ENCODE results near the gene TYMS.

The TYMS gene

DNA sequence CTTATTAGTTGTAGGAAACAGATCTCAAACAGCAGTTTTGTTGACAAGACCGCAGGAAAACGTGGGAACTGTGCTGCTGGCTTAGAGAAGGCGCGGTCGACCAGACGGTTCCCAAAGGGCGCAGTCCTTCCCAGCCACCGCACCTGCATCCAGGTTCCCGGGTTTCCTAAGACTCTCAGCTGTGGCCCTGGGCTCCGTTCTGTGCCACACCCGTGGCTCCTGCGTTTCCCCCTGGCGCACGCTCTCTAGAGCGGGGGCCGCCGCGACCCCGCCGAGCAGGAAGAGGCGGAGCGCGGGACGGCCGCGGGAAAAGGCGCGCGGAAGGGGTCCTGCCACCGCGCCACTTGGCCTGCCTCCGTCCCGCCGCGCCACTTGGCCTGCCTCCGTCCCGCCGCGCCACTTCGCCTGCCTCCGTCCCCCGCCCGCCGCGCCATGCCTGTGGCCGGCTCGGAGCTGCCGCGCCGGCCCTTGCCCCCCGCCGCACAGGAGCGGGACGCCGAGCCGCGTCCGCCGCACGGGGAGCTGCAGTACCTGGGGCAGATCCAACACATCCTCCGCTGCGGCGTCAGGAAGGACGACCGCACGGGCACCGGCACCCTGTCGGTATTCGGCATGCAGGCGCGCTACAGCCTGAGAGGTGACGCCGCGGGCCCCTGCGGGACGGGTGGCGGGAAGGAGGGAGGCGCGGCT, at the start of gene TYMS:
Gene TYMS (plus strand): TSS at position 343 of the 690 bp plus-strand sequence. CDS start 90 bp downstream, at position 433.
- no peaks in the 10 kb centered on the region for H3K27me3 ChIP-seq (ENCODE audit: insufficient read depth, poor library complexity, severe bottlenecking)
- H3K4me1 ChIP-seq (ENCODE audit: insufficient read depth, poor library complexity, severe bottlenecking), result peaks cover 5% of the 10 kb centered on the region
- peak within 1 kb of the TSS; percentile 85 for H3K27ac ChIP-seq (ENCODE audit: poor library complexity, severe bottlenecking)
- DNase-seq (ENCODE audit: low spot score), result peak; percentile 72
- ATAC-seq (ENCODE audit: low read depth), result peak; percentile 63
- TF ChIP-seq, protein P1, sequence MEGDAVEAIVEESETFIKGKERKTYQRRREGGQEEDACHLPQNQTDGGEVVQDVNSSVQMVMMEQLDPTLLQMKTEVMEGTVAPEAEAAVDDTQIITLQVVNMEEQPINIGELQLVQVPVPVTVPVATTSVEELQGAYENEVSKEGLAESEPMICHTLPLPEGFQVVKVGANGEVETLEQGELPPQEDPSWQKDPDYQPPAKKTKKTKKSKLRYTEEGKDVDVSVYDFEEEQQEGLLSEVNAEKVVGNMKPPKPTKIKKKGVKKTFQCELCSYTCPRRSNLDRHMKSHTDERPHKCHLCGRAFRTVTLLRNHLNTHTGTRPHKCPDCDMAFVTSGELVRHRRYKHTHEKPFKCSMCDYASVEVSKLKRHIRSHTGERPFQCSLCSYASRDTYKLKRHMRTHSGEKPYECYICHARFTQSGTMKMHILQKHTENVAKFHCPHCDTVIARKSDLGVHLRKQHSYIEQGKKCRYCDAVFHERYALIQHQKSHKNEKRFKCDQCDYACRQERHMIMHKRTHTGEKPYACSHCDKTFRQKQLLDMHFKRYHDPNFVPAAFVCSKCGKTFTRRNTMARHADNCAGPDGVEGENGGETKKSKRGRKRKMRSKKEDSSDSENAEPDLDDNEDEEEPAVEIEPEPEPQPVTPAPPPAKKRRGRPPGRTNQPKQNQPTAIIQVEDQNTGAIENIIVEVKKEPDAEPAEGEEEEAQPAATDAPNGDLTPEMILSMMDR (IDR thresholded peaks at IDR 0.05; ENCODE audit: poor library complexity, severe bottlenecking), result peak; percentile 20
- H3K4me3 ChIP-seq (ENCODE audit: severe bottlenecking), result peak within 1 kb of the TSS; percentile 84
- H3K36me3 ChIP-seq (ENCODE audit: low read depth), result peaks cover 38% of the 10 kb centered on the region
- H3K9me3 ChIP-seq (ENCODE audit: severe bottlenecking), result no peaks in the 10 kb centered on the region

DNA sequence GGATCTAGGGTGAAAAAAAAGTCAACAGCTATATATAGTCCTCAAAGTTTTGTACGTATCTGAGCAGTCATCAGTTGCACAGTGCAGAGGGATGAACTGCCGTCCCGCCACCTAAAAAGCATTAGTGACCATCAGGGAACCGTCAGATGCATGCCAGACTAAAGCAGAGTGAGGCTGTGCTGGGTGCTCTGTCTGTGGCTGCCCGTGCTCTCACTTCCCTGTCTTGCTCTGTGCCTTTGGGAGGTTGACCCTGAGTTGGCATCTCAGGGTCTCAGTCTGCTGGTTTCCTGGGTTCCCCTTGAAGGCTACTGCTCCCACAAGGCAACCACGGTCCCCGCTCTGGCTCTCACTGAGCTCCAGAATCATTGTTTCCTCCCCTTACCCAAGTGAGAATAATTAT, 49.5 kb upstream of the TYMS start:
- Histone ChIP-seq H3K4me1 (ENCODE audit: insufficient read depth, poor library complexity, severe bottlenecking) (no peaks in the 10 kb centered on the region), H3K27me3 (ENCODE audit: insufficient read depth, poor library complexity, severe bottlenecking) (no peaks in the 10 kb centered on the region), H3K27ac (ENCODE audit: poor library complexity, severe bottlenecking) (no peak overlapping the region), H3K9me3 (ENCODE audit: severe bottlenecking) (no peaks in the 10 kb centered on the region), H3K4me3 (ENCODE audit: severe bottlenecking) (no peak overlapping the region), H3K36me3 (ENCODE audit: low read depth) (no peaks in the 10 kb centered on the region)
- TF ChIP-seq, protein P1 (IDR thresholded peaks at IDR 0.05; ENCODE audit: poor library complexity, severe bottlenecking), result no peak
- ATAC-seq (ENCODE audit: low read depth), result no peak
- no peak for DNase-seq (ENCODE audit: low spot score)

DNA sequence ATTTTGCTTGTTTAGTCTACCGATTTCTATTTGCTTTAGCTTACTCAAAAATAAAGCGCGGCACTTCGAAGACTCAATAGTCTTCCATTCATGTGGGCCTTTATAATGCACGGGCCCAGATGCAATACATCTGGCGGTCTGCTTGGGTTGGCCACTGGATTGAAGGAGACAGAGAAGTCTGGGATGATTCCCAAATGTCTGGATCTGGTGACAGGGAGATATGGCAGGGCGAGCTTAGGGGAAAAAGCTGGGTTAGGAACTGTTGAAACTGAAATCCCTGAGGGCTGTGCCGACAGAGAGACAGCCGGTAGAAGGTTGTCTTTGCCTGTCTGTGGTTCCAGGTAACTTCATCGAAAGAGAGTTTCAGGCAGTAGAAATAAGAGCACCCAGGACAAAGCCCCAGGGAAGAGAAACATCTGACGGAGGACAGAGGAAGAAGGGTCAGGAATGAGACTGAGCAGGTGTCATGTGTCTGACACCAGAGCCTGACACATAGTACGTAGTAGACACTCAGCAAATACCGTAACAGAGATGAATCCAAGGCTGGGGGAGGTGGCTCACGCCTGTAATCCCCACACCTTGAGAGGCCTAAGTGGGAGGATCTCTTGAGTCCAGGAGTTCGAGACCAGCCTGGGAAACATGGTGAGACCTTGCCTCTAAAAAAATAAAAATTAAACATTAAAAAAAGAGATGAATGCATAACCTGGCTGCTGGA, 47.1 kb upstream of the TYMS start:
- DNase-seq (ENCODE audit: low spot score) (no peak), ATAC-seq (ENCODE audit: low read depth) (no peak)
- TF ChIP-seq, protein P1 (IDR thresholded peaks at IDR 0.05; ENCODE audit: poor library complexity, severe bottlenecking), result no peak
- Histone ChIP-seq H3K9me3 (ENCODE audit: severe bottlenecking) (no peaks in the 10 kb centered on the region), H3K4me3 (ENCODE audit: severe bottlenecking) (no peak overlapping the region), H3K4me1 (ENCODE audit: insufficient read depth, poor library complexity, severe bottlenecking) (no peaks in the 10 kb centered on the region), H3K27me3 (ENCODE audit: insufficient read depth, poor library complexity, severe bottlenecking) (no peaks in the 10 kb centered on the region), H3K27ac (ENCODE audit: poor library complexity, severe bottlenecking) (no peak overlapping the region), H3K36me3 (ENCODE audit: low read depth) (no peaks in the 10 kb centered on the region)

DNA sequence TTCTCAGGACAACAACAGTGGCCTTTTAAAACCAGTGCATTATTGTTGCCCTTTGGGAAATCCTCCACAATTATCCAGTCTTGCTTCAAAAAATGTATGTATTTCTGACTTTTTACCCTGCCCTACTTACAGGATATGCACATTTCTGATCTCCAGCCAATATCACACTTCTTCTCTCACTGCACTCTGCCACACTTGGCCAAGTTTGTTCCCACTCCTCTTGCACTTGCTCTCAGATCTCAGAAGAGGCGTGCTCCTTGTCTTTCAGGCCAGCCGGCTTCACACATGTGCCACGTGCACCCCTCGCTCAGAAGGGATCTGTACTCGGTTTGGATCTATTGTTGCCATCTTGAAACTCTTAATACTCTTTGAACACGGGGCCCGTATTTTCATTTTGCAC, 45.3 kb upstream of the TYMS start:
- DNase-seq (ENCODE audit: low spot score) (no peak), ATAC-seq (ENCODE audit: low read depth) (no peak)
- H3K9me3 ChIP-seq (ENCODE audit: severe bottlenecking), result no peaks in the 10 kb centered on the region
- no peaks in the 10 kb centered on the region for H3K4me1 ChIP-seq (ENCODE audit: insufficient read depth, poor library complexity, severe bottlenecking)
- H3K27ac ChIP-seq (ENCODE audit: poor library complexity, severe bottlenecking), result no peak overlapping the region
- no peaks in the 10 kb centered on the region for H3K27me3 ChIP-seq (ENCODE audit: insufficient read depth, poor library complexity, severe bottlenecking)
- H3K4me3 ChIP-seq (ENCODE audit: severe bottlenecking), result no peak overlapping the region
- no peaks in the 10 kb centered on the region for H3K36me3 ChIP-seq (ENCODE audit: low read depth)
- TF ChIP-seq, protein P1 (IDR thresholded peaks at IDR 0.05; ENCODE audit: poor library complexity, severe bottlenecking), result no peak

DNA sequence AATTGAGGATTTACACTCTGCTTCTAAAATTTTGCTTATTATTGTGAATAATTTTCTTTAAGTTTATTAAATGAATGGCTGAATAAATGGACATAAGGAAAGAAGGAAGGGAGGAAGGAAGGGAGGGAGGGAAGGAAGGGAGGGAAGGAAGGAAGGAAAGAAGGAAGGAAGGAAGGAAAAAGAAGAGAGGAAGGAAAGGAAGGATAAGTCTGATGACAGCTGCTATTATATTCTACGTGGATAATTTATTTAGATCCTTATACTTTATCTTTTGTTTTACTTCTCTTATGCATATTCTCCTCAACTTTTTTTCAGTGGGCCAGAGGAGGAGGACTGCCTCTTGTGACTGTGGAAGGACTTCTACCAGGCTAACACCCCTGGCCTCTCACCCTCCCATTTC, 43.3 kb upstream of the TYMS start:
- Histone ChIP-seq H3K36me3 (ENCODE audit: low read depth) (no peaks in the 10 kb centered on the region), H3K27ac (ENCODE audit: poor library complexity, severe bottlenecking) (no peak overlapping the region), H3K4me3 (ENCODE audit: severe bottlenecking) (no peak overlapping the region), H3K27me3 (ENCODE audit: insufficient read depth, poor library complexity, severe bottlenecking) (no peaks in the 10 kb centered on the region), H3K9me3 (ENCODE audit: severe bottlenecking) (no peaks in the 10 kb centered on the region), H3K4me1 (ENCODE audit: insufficient read depth, poor library complexity, severe bottlenecking) (no peaks in the 10 kb centered on the region)
- TF ChIP-seq, protein P1 (IDR thresholded peaks at IDR 0.05; ENCODE audit: poor library complexity, severe bottlenecking), result no peak
- no peak for DNase-seq (ENCODE audit: low spot score)
- no peak for ATAC-seq (ENCODE audit: low read depth)
